Measurements from ENCODE around the gene ATP6V0B. TPM values are rescaled to one million over a fixed set of nuclear protein-coding genes. Genes with fewer than 3 reads are reported as not detected.
A peak's percentile ranks its signal among the peaks of the same experiment; 100 is the strongest.

Gene ATP6V0B
- total and polyA plus RNA-seq, 2 of the 13 experiments (the other 11 are each of a cell fraction or from before 2014, with no cell fraction given), result 157 to 161 TPM

GRCh38 chr1:43991476-43992231 is 16.9 kb downstream of the ATP6V0B start, which contains the start of gene CCDC24 (continued):
- peak in 1 of 2 experiments; percentile 13; a peak in 1 of 4 replicates for TF ChIP-seq ATF4 (CRISPR knock-in tag; IDR thresholded peaks at IDR 0.05)
- TF ChIP-seq CENPX (CRISPR knock-in tag; IDR thresholded peaks at IDR 0.05), result no peak
- TF ChIP-seq TBP (CRISPR knock-in tag; IDR thresholded peaks at IDR 0.05), result no peak
- TF ChIP-seq RBM39 (IDR thresholded peaks at IDR 0.05; ENCODE audit: low read depth, low read length, poor library complexity, severe bottlenecking), result peak; percentile 85
- TF ChIP-seq ZSCAN22 (CRISPR knock-in tag; IDR thresholded peaks at IDR 0.05), result peak; percentile 75; the same call in 1 of the 2 replicates
- TF ChIP-seq THAP11 (CRISPR knock-in tag; IDR thresholded peaks at IDR 0.05), result peak; percentile 77
- no peak for TF ChIP-seq SUZ12 (IDR thresholded peaks at IDR 0.05; ENCODE audit: low read depth, low read length)
- no peak for TF ChIP-seq CBX2 (IDR thresholded peaks at IDR 0.05; ENCODE audit: low read depth, low read length)
- no peak for TF ChIP-seq CBX2 (CRISPR knock-in tag; IDR thresholded peaks at IDR 0.05; ENCODE audit: low read depth)
- no peak for TF ChIP-seq ZNF260 (CRISPR knock-in tag; IDR thresholded peaks at IDR 0.05; ENCODE audit: borderline replicate concordance, low read depth)
- TF ChIP-seq MYNN (CRISPR knock-in tag; IDR thresholded peaks at IDR 0.05; ENCODE audit: low read depth), result no peak
- no peak for TF ChIP-seq ZNF275 (CRISPR knock-in tag; IDR thresholded peaks at IDR 0.05; ENCODE audit: borderline replicate concordance)
- TF ChIP-seq PRDM10 (CRISPR knock-in tag; IDR thresholded peaks at IDR 0.05; ENCODE audit: low read depth), result no peak
- TF ChIP-seq PBX3 (CRISPR knock-in tag; IDR thresholded peaks at IDR 0.05; ENCODE audit: borderline replicate concordance), result no peak
- TF ChIP-seq ZNF235 (CRISPR knock-in tag; IDR thresholded peaks at IDR 0.05; ENCODE audit: borderline replicate concordance), result peak; percentile 87; the same call in 1 of the 2 replicates
- TF ChIP-seq ZBTB3 (CRISPR knock-in tag; IDR thresholded peaks at IDR 0.05; ENCODE audit: borderline replicate concordance, low read depth), result 0 out of 2 replicates have a peak, but pooled peaks have one; percentile 29
- no peak for TF ChIP-seq NONO (IDR thresholded peaks at IDR 0.05)
- TF ChIP-seq NONO (CRISPR knock-in tag; conservative IDR thresholded peaks at IDR 0.05), result peak; percentile 78; the same call in 1 of the 2 replicates
- no peak for TF ChIP-seq SMAD9 (CRISPR knock-in tag; IDR thresholded peaks at IDR 0.05)
- peak; percentile 38; the same call in 1 of the 2 replicates for TF ChIP-seq PITX1 (CRISPR knock-in tag; IDR thresholded peaks at IDR 0.05)
- no peak for TF ChIP-seq HOXA5 (CRISPR knock-in tag; IDR thresholded peaks at IDR 0.05)
- TF ChIP-seq SMARCE1 (IDR thresholded peaks at IDR 0.05; ENCODE audit: borderline replicate concordance), result no peak
- TF ChIP-seq ZNF468 (CRISPR knock-in tag; IDR thresholded peaks at IDR 0.05), result no peak

All from HepG2 (cell line).